ENCODE data around the gene EP400.
A peak's percentile ranks its signal among the peaks of the same experiment; 100 is the strongest.

The EP400 gene

GRCh38 chr12:131919366-131920156 is 30.2 kb upstream of the EP400 start:
- no peaks in the 10 kb centered on the region for H3K27me3 Mint-ChIP-seq
- no peak overlapping the region for H3K27ac Mint-ChIP-seq
- DNase-seq (no peak), ATAC-seq (no peak)
- no peaks in the 10 kb centered on the region for H3K9me3 Mint-ChIP-seq
- H3K4me3 Mint-ChIP-seq, result no peak overlapping the region
- H3K4me1 Mint-ChIP-seq, result no peaks in the 10 kb centered on the region

DNA sequence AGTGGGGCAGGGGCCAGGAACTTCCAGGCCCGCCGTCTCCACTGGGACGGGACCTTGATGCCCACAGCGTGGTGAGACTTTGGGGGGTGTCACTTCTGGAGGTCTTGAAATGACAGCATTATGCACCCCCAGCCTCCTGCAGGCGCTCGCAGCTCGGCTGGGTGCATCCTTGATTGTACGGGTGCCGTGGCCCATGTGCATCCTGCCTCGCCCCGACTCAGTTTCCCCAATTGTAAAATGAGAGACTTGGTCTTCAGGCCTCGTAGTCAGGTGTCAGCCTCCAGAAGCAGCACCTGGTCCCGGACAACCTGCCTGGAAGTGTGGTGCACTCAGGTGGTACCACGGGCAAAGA is 29.6 kb upstream of the EP400 start:
- Mint-ChIP-seq H3K9me3 (no peaks in the 10 kb centered on the region), H3K4me3 (no peak overlapping the region), H3K4me1 (no peaks in the 10 kb centered on the region), H3K27me3 (no peaks in the 10 kb centered on the region), H3K27ac (no peak overlapping the region)
- DNase-seq (no peak), ATAC-seq (no peak)

DNA sequence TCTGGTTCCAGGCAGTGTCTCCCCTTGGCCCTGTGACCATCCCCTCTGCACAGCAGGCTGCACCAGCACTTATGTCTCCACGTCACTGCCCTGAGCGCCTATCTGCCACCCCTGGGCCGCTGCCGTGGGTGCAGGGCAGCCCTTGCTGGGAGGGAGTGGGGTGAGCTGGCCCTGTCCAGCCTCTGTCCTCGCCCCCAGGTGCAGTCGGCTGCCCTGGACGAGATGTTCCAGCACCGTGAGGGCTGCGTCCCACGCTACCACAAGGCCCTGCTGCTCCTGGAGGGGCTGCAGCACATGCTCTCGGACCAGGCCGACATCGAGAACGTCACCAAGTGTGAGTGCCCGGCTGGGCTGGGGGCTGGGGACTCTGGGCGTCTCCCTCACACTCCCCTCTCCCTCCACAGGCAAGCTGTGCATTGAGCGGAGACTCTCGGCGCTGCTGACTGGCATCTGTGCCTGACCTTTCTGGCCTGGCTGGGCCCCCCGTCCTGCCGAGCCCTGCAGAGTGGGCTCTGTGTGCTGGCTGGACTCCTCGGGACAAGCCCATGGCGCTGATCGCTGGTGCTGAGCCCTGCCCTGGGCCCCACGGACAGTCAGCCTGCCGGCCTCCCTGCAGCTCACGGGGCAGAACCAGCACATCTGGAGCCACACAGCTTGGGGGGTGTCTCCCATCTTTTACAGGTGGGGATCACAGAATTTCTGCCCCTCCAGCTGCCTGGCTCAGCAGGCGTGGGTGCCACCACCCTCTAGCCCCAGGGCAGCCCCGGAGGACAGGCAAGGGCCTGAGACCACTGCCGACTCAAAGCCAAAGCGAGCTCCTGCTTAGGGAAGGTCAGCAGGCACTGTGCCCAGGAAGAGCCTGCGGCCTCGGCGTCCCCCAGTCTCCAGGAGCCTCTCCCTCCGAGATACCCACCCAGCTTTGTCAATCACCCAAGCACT is 28.6 kb upstream of the EP400 start:
- DNase-seq (no peak), ATAC-seq (no peak)
- Mint-ChIP-seq H3K9me3 (no peaks in the 10 kb centered on the region), H3K4me1 (no peaks in the 10 kb centered on the region), H3K4me3 (no peak overlapping the region), H3K27ac (no peak overlapping the region), H3K27me3 (no peaks in the 10 kb centered on the region)

DNA sequence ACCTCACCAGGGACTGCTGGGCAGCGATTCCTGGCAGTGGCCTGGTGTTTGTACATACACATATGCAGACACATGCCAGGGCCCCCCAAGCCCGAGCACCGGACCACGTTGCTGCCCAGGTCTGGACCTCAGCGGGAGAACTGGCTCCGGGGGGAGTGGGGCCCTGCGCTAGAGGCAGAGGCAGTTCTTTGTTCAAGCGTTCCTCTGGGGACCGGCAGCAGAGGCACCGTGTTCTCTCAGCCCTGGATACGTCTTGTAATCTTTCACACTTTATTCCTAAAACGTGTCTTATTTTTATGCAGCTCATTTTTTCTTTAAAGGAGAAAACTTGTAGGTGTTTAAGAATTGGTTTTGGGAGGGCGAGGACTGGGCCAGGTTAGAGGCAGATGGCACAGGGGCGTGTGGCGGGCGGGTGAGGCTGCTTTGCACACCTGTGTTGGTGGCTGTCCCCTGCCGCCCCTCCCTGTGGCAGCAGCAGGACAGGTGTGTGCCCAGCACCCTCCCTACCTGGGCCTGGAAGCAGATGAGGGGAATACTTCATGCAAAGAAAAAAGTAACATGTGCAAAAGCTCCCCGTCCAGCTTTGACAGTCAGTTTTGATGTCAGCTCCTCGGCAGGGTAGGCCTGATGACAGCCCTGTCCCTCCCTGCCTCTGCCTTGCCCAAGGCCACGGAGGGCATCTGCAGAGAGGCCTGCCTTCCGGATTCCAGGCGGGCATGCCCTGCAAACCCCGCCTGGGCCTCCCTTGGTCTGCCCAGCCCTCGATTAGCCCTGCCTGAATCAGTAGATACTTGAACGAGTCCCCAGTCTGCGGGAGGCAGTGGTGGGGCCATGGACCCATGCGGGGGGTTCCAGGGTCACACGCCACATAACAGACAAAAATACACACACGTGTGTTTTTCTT is 27.6 kb upstream of the EP400 start:
- ATAC-seq, result no peak
- DNase-seq, result no peak
- Mint-ChIP-seq H3K4me3 (no peak overlapping the region), H3K27ac (peak overlapping the region in 1 of 2 donors; percentile 67), H3K4me1 (no peaks in the 10 kb centered on the region), H3K9me3 (no peaks in the 10 kb centered on the region), H3K27me3 (no peaks in the 10 kb centered on the region)

DNA sequence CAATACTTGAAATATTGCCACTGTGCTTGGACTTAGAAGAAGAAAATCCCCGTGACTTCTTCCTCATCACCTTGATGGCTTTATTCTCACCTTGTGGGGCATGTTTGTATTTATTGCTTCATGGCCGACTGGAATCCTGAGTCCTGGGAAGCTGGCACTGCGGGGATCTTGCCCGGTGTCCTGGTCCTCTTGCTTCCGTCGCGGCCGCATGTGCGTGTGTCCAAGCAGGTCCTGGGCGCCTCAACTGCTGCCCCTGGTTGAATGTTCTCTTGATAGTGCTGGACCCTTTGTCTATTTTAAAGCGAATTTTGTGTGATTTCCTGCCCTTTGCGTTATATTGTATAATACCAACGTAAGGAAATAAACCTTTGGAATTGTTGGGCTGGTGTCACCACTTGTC is 27.0 kb upstream of the EP400 start:
- no peak for DNase-seq
- Mint-ChIP-seq H3K27me3 (no peaks in the 10 kb centered on the region), H3K4me1 (peaks cover 4% of the 10 kb centered on the region), H3K27ac (peak overlapping the region in 1 of 2 donors; percentile 80), H3K9me3 (no peaks in the 10 kb centered on the region), H3K4me3 (no peak overlapping the region)
- ATAC-seq, result no peak

DNA sequence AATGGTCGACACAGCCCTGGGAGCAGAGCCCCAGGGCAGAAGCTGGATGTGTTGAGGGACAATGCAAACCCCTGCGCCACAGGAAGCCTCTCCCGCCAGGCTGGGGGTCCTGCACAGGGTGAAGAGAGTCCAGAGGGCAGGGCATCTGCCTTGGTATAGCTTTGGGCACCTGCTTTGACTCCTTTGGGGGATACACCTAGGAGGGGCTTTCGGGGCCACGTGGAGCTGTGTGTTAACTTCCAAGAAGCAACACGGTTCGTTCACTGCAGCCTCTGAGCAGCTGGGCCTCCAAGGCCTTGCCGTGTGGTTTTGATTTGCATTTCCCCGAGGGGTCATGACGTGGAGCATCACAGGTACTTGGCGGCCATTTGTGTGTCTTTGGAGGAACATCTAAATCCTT is 26.5 kb upstream of the EP400 start:
- DNase-seq (no peak), ATAC-seq (no peak)
- H3K27me3 Mint-ChIP-seq, result no peaks in the 10 kb centered on the region
- no peak overlapping the region for H3K27ac Mint-ChIP-seq
- no peak overlapping the region for H3K4me3 Mint-ChIP-seq
- H3K4me1 Mint-ChIP-seq, result peaks cover 9% of the 10 kb centered on the region
- H3K9me3 Mint-ChIP-seq, result no peaks in the 10 kb centered on the region

GRCh38 chr12:131927110-131928079 is 22.3 kb upstream of the EP400 start:
- Mint-ChIP-seq H3K27me3 (no peaks in the 10 kb centered on the region), H3K4me3 (peak overlapping the region; percentile 60 to 97), H3K27ac (no peak overlapping the region), H3K4me1 (peaks cover 28% of the 10 kb centered on the region), H3K9me3 (no peaks in the 10 kb centered on the region)
- DNase-seq, result no peak
- ATAC-seq, result no peak

- Mint-ChIP-seq H3K4me3 (peak overlapping the region; percentile 97 to 100), H3K27me3 (no peaks in the 10 kb centered on the region), H3K27ac (peak overlapping the region; percentile 94 to 95), H3K4me1 (peaks cover 34% of the 10 kb centered on the region), H3K9me3 (no peaks in the 10 kb centered on the region)
- DNase-seq (peak in 1 of 2 donors; percentile 23), ATAC-seq (peak; percentile 26)
Measured at GRCh38 chr12:131928080-131928710, 21.5 kb upstream of the EP400 start.

GRCh38 chr12:131928711-131929580 is 20.8 kb upstream of the EP400 start, which contains the start of gene PUS1:
Gene PUS1 (plus strand): TSS chr12:131929276. CDS start chr12:131929723, 447 bp downstream.
- Mint-ChIP-seq H3K4me1 (peaks cover 40% of the 10 kb centered on the region), H3K27me3 (no peaks in the 10 kb centered on the region), H3K27ac (peak within 1 kb of the TSS; percentile 98 to 99), H3K9me3 (no peaks in the 10 kb centered on the region), H3K4me3 (peak within 1 kb of the TSS; percentile 97 to 100)
- peak; percentile 87 for ATAC-seq
- DNase-seq, result peak; percentile 89 to 96

DNA sequence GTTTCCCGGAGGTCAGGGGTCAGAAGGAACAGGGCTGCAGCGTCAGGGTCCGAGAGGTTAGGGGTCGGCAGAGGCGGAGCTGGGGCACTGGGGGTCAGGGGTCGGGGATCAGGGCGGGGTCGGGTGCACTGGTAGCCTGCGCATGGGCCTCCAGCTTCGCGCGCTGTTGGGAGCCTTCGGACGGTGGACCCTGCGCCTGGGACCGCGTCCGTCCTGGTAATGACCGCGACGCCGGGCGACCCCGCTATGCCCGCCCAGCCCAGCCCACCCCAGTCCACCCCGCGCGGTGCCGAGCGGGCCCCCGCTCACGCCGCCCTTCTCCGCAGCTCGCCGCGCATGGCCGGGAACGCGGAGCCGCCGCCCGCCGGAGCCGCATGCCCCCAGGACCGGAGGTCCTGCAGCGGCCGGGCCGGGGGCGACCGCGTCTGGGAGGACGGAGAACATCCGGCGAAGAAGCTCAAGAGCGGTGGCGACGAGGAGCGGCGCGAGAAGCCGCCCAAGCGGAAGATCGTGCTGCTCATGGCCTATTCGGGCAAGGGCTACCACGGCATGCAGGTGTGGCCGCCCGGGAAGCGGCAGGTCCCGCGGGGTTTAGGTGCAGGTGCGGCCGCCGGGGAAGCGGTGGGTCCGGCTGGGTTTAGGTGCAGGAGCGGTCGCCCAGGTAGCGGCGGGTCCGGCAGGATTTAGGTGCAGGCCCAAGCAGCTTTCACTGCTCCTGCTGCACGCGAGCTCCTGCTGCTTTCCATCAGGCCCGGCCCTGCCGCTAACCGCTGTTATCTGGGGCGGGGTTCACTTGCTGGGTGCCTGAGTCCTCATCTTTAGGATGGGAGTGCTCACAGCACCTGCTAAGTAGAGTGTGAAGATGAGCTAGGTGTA is 19.9 kb upstream of the EP400 start:
- H3K4me1 Mint-ChIP-seq, result peaks cover 40% of the 10 kb centered on the region
- H3K27ac Mint-ChIP-seq, result peak overlapping the region; percentile 98 to 99
- DNase-seq (peak; percentile 30 to 31), ATAC-seq (peak; percentile 37)
- no peaks in the 10 kb centered on the region for H3K27me3 Mint-ChIP-seq
- H3K9me3 Mint-ChIP-seq, result no peaks in the 10 kb centered on the region
- H3K4me3 Mint-ChIP-seq, result peak overlapping the region; percentile 97 to 100

DNA sequence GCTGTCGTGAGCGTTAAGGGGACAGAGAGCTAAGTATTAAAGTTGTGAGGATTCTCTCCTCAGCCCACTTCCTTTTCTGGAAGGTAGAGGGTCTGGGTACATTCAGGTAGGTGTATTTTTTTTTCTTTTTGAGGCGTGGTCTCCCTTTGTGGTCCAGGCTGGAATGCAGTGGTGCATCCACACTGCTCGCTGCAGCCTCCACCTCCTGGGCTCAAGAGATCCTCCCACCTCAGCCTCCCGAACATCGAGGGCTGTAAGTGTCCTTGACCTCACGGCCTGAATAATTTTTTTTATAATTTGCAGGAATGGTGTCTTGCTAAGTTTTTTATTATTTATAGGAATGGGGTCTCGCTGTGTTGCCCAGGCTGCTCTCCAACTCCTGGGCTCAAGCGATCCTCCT is 19.2 kb upstream of the EP400 start:
- Mint-ChIP-seq H3K4me3 (peak overlapping the region; percentile 97 to 100), H3K27ac (peak overlapping the region; percentile 80 to 90), H3K4me1 (peaks cover 40% of the 10 kb centered on the region), H3K27me3 (no peaks in the 10 kb centered on the region), H3K9me3 (no peaks in the 10 kb centered on the region)
- ATAC-seq, result no peak
- no peak for DNase-seq

GRCh38 chr12:131933387-131933786 is 16.4 kb upstream of the EP400 start:
- Mint-ChIP-seq H3K4me1 (peaks cover 31% of the 10 kb centered on the region), H3K9me3 (no peaks in the 10 kb centered on the region), H3K27ac (no peak overlapping the region), H3K27me3 (no peaks in the 10 kb centered on the region), H3K4me3 (no peak overlapping the region)
- DNase-seq (no peak), ATAC-seq (no peak)
